Thyroid gland (tissue), 4 donors: ENCODE measurements around the gene PTPRC. TPM values are rescaled to one million over a fixed set of nuclear protein-coding genes. Genes with fewer than 3 reads are reported as not detected.

ENCODE experiments used
- DNase-seq, 2 donors: peaks; one replicate each; pipeline ENCODE4 v3.0.0-alpha.2; 2019
- H3K27ac ChIP-seq, 3 donors: fragments of 200-600 bp; sonication (generic); 1 replicate in 2 of 3; 2 replicates in 1 of 3; pipeline ENCODE4 v1.5.1; 2016 to 2019; ENCODE audit warnings: mild to moderate bottlenecking in 1 of 3, moderate library complexity in 1 of 3
- H3K27me3 ChIP-seq: fragments of 200-600 bp; sonication (generic); one replicate; pipeline ENCODE4 v1.5.1; 2019
- H3K36me3 ChIP-seq, 2 donors: fragments of 200-600 bp; sonication (generic); one replicate each; pipeline ENCODE4 v1.5.1; 2016 to 2019
- H3K4me1 ChIP-seq, 2 donors: fragments of 200-600 bp; sonication (generic); one replicate each; pipeline ENCODE4 v1.5.1; 2017 to 2019
- H3K4me3 ChIP-seq, 3 donors: fragments of 200-600 bp; sonication (generic); replicated peaks in 1 of 3; 1 replicate in 2 of 3; 2 replicates in 1 of 3; pipeline ENCODE4 v1.5.1; 2016; ENCODE audit warnings: mild to moderate bottlenecking in 1 of 3
- H3K9me3 ChIP-seq: fragments of 200-600 bp; sonication (generic); one replicate; pipeline ENCODE4 v1.5.1; 2017
- CTCF ChIP-seq, 6 experiments: fragments of 200-600 bp in 3 of 6; fragments of 450-650 bp in 3 of 6; sonication (generic) in 3 of 6; IDR thresholded peaks; one replicate each; pipeline ENCODE4 v1.5.1; 2016 to 2019; ENCODE audit warnings: antibody characterized with exemption in 6 of 6, mild to moderate bottlenecking in 2 of 6, inconsistent platforms in 1 of 6, moderate library complexity in 1 of 6
- POLR2A ChIP-seq, 2 donors: fragments of 450-650 bp; IDR thresholded peaks; one replicate each; pipeline ENCODE4 v1.6.1; 2017; ENCODE audit warnings: antibody characterized with exemption in 2 of 2, mild to moderate bottlenecking in 2 of 2, moderate library complexity in 1 of 2
- WGBS, 2 donors: methylation state at CpG; one replicate each; pipeline ENCODE4 v1.1.5; 2017; 5-methylcytosine and 5-hydroxymethylcytosine counted together
- intact Hi-C: fragments of 100-400 bp; cut with DNase I; formaldehyde crosslinking; loops from one replicate; pipeline ENCODE4 v1.15.1; 2023
- total RNA-seq, 4 donors: library from RNA; depleted of rRNA; stranded (reverse); fragments of >200 nt; gene quantifications; one replicate each; pipeline ENCODE4 v1.2.3, GENCODE V29; 2016

The PTPRC gene
- total RNA-seq, 4 donors from 2014 or later, result 11.5 to 23.8 (median 16.9) TPM

- intact Hi-C loops, result no loop called here
- H3K9me3 ChIP-seq, result no peaks in the 10 kb centered on the region
- no peak overlapping the region for H3K4me3 ChIP-seq
- no peaks in the 10 kb centered on the region for H3K4me1 ChIP-seq
- DNase-seq, result no peak
- no peak for TF ChIP-seq CTCF (IDR thresholded peaks at IDR 0.05)
- TF ChIP-seq POLR2A (IDR thresholded peaks at IDR 0.05), result no peak
- no peaks in the 10 kb centered on the region for H3K36me3 ChIP-seq
- H3K27ac ChIP-seq, result no peak overlapping the region
- H3K27me3 ChIP-seq, result no peaks in the 10 kb centered on the region
- 88 to 89% methylated on average over 4 of the region's 4 CpGs for WGBS, 2 donors
Observed at GRCh38 chr1:198687429-198687828, 48.6 kb downstream of the PTPRC start.

GRCh38 chr1:198691063-198691462, 52.2 kb downstream of the PTPRC start:
- WGBS, 2 donors, result 92 to 98% methylated on average over 1 of the region's 1 CpG

GRCh38 chr1:198693321-198693720, 54.5 kb downstream of the PTPRC start:
- intact Hi-C loops, result no loop called here
- no peaks in the 10 kb centered on the region for H3K36me3 ChIP-seq
- DNase-seq, result no peak
- no peak overlapping the region for H3K4me3 ChIP-seq
- H3K27me3 ChIP-seq, result no peaks in the 10 kb centered on the region
- no peak for TF ChIP-seq POLR2A (IDR thresholded peaks at IDR 0.05)
- TF ChIP-seq CTCF (IDR thresholded peaks at IDR 0.05), result no peak
- H3K4me1 ChIP-seq, result no peaks in the 10 kb centered on the region
- no peak overlapping the region for H3K27ac ChIP-seq
- H3K9me3 ChIP-seq, result no peaks in the 10 kb centered on the region

More at GRCh38 chr1:198691063-198691462, 52.2 kb downstream of the PTPRC start:
- intact Hi-C loops, result no loop called here
- Histone ChIP-seq H3K4me3 (no peak overlapping the region), H3K4me1 (no peaks in the 10 kb centered on the region), H3K9me3 (no peaks in the 10 kb centered on the region), H3K27ac (no peak overlapping the region), H3K27me3 (no peaks in the 10 kb centered on the region), H3K36me3 (no peaks in the 10 kb centered on the region)
- TF ChIP-seq CTCF (IDR thresholded peaks at IDR 0.05) (no peak), POLR2A (IDR thresholded peaks at IDR 0.05) (no peak)
- no peak for DNase-seq

GRCh38 chr1:198694542-198694941, 55.7 kb downstream of the PTPRC start:
- TF ChIP-seq POLR2A (IDR thresholded peaks at IDR 0.05) (no peak), CTCF (IDR thresholded peaks at IDR 0.05) (no peak)
- Histone ChIP-seq H3K4me1 (no peaks in the 10 kb centered on the region), H3K36me3 (no peaks in the 10 kb centered on the region), H3K4me3 (no peak overlapping the region), H3K9me3 (no peaks in the 10 kb centered on the region), H3K27ac (no peak overlapping the region), H3K27me3 (no peaks in the 10 kb centered on the region)
- DNase-seq, result no peak
- 88 to 90% methylated on average over 1 of the region's 1 CpG for WGBS, 2 donors
- intact Hi-C loops, result no loop called here

- H3K9me3 ChIP-seq, result no peaks in the 10 kb centered on the region
- H3K36me3 ChIP-seq, result no peaks in the 10 kb centered on the region
- intact Hi-C loops, result no loop called here
- no peak overlapping the region for H3K4me3 ChIP-seq
- H3K4me1 ChIP-seq, result peaks cover 3 to 4% of the 10 kb centered on the region in 2 donors
- 94 to 95% methylated on average over 1 of the region's 1 CpG for WGBS, 2 donors
- no peak for DNase-seq
- TF ChIP-seq CTCF (IDR thresholded peaks at IDR 0.05) (no peak), POLR2A (IDR thresholded peaks at IDR 0.05) (no peak)
- no peaks in the 10 kb centered on the region for H3K27me3 ChIP-seq
- H3K27ac ChIP-seq, result no peak overlapping the region
Observed at GRCh38 chr1:198696211-198696610, 57.4 kb downstream of the PTPRC start.
